Neural progenitor cell (in vitro differentiated cells): ENCODE results near the gene RASSF5.

ENCODE experiments used
- CTCF ChIP-seq: fragments of 200-600 bp; sonication (generic); IDR thresholded peaks from 2 replicates; pipeline ENCODE4 v1.5.1; 2017; ENCODE audit warnings: antibody characterized with exemption, mild to moderate bottlenecking
- EZH2 ChIP-seq: fragments of 200-600 bp; sonication (generic); IDR thresholded peaks from 2 replicates; pipeline ENCODE4 v1.6.1; 2017; ENCODE audit warnings: antibody characterized with exemption, mild to moderate bottlenecking, moderate library complexity

DNA sequence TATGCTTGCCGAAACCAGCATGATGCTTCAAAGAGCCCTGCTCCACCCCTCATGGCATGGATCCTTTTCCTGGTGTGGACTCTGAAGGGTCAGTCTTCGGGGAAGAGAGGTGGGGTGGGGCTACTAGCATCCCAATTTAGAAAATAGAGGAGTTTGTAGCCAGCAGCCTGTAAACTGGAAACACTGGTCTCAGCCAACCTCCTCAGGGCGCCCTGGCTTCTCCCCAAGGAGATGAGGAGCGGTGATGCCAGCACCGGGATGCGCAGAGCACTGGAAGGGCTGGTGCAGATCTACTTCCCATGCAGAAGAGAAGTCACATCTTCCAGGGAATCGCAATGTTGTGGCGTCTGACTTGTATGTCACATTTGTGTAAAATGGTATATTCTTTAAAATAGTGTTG is 43.4 kb upstream of the RASSF5 start:
- TF ChIP-seq EZH2, result no peak
- no peak for TF ChIP-seq CTCF
